ENCODE measurements around the gene NEFH. TPM values are rescaled to one million over a fixed set of nuclear protein-coding genes. Genes with fewer than 3 reads are reported as not detected.

The NEFH gene
- total RNA-seq, 4 donors from 2014 or later: 0.30 to 1.0 (median 0.78) TPM; not detected in 1

- H3K4me3 ChIP-seq: no peak overlapping the region
- no peak for DNase-seq (ENCODE audit: low spot score in 2 of 2)
- no peak for TF ChIP-seq EP300 (IDR thresholded peaks at IDR 0.05)
- TF ChIP-seq POLR2A (IDR thresholded peaks at IDR 0.05): no peak
- no peak for TF ChIP-seq CTCF (IDR thresholded peaks at IDR 0.05)
- no peaks in the 10 kb centered on the region for H3K36me3 ChIP-seq
- no peak overlapping the region for H3K27ac ChIP-seq
- no peaks in the 10 kb centered on the region for H3K27me3 ChIP-seq
- H3K4me1 ChIP-seq: no peaks in the 10 kb centered on the region
- no peaks in the 10 kb centered on the region for H3K9me3 ChIP-seq
- 70 to 78% methylated on average over 8 of the region's 8 CpGs for WGBS, 2 donors
These were observed 25.7 kb upstream of the NEFH start for GRCh38 chr22:29454276-29454675.

- H3K36me3 ChIP-seq: no peaks in the 10 kb centered on the region
- no peaks in the 10 kb centered on the region for H3K4me1 ChIP-seq
- H3K27me3 ChIP-seq: no peaks in the 10 kb centered on the region
- no peak for TF ChIP-seq CTCF (IDR thresholded peaks at IDR 0.05)
- WGBS, 2 donors: 60 to 68% methylated on average over 4 to 9 of the region's 9 CpGs
- H3K27ac ChIP-seq: no peak overlapping the region
- no peak overlapping the region for H3K4me3 ChIP-seq
- no peak for DNase-seq (ENCODE audit: low spot score in 2 of 2)
- H3K9me3 ChIP-seq: no peaks in the 10 kb centered on the region
These were observed 23.8 kb upstream of the NEFH start for GRCh38 chr22:29456211-29456671.

DNA sequence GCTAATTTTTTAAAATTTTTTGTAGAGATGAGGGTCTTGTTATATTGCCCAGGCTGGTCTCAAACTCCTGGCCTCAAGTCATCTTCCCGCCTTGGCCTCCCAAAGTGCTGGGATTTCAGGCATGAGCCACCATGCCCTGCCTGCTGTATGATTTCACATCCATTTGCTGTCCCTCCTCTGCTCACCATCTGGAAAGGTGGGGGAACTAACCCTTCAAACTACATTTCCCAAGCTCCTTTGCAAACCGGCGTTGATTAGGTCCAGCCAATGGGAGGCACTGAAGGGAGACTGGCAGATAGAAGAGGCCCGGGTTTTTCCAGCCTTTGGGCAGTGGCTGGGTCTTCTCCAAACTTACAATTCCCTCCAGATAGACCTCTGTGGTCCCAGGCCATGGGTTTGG is 22.3 kb upstream of the NEFH start:
- Histone ChIP-seq H3K36me3 (no peaks in the 10 kb centered on the region), H3K4me3 (no peak overlapping the region), H3K27ac (no peak overlapping the region), H3K4me1 (no peaks in the 10 kb centered on the region), H3K9me3 (no peaks in the 10 kb centered on the region), H3K27me3 (no peaks in the 10 kb centered on the region)
- WGBS, 2 donors: 40 to 43% methylated on average over 4 of the region's 4 CpGs
- TF ChIP-seq CTCF (IDR thresholded peaks at IDR 0.05): no peak
- no peak for TF ChIP-seq EP300 (IDR thresholded peaks at IDR 0.05)
- no peak for TF ChIP-seq POLR2A (IDR thresholded peaks at IDR 0.05)
- DNase-seq (ENCODE audit: low spot score in 2 of 2): no peak

DNA sequence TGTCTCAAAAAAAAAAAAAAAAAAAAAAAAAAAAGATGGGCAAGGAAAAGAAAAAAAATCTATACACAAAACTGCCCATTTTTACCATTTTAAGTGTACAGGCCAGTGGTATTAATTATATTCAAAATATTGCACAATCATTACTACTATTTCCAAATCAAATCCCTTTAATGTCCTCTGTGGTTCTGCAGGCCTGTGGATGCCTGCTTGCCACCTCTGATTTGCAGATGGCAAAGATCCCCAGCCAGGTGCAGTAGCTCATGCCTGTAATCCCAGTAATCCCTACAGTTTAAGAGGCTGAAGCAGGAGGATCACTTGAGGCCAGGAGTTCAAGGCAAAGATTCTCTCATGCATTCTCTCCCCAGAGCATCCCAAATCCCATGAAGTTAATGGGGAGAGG is 21.5 kb upstream of the NEFH start:
- no peak for TF ChIP-seq CTCF (IDR thresholded peaks at IDR 0.05)
- TF ChIP-seq EP300 (IDR thresholded peaks at IDR 0.05): no peak
- no peak for TF ChIP-seq POLR2A (IDR thresholded peaks at IDR 0.05)
- H3K4me3 ChIP-seq: no peak overlapping the region
- no peak for DNase-seq (ENCODE audit: low spot score in 2 of 2)
- H3K36me3 ChIP-seq: no peaks in the 10 kb centered on the region
- no peaks in the 10 kb centered on the region for H3K4me1 ChIP-seq
- no peaks in the 10 kb centered on the region for H3K27me3 ChIP-seq
- no peak overlapping the region for H3K27ac ChIP-seq
- no peaks in the 10 kb centered on the region for H3K9me3 ChIP-seq

DNA sequence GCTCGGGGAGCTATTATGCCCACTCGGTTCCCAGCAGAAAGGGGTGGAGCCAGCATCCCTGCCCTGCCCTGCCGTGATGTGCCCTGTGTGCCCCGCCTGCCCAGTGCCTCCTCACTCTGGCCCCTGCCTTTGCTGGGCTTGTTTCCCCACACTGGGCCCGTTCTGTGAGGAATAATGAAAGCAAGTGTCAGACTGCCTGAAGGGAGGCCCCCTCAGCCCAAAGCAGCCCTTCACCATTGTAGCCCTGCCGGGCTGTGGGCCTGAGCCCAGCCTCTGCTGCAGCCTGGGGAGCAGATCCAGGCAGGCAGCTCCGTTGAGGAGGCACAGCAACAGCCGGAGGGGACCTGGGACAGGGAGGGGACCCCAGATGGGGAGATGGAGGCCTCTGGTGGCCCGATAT is 20.2 kb upstream of the NEFH start:
- TF ChIP-seq CTCF (IDR thresholded peaks at IDR 0.05) (no peak), EP300 (IDR thresholded peaks at IDR 0.05) (no peak), POLR2A (IDR thresholded peaks at IDR 0.05) (no peak)
- Histone ChIP-seq H3K27me3 (no peaks in the 10 kb centered on the region), H3K4me1 (no peaks in the 10 kb centered on the region), H3K27ac (no peak overlapping the region), H3K36me3 (no peaks in the 10 kb centered on the region), H3K9me3 (no peaks in the 10 kb centered on the region), H3K4me3 (no peak overlapping the region)
- WGBS, 2 donors: 46 to 56% methylated on average over 5 to 6 of the region's 9 CpGs
- no peak for DNase-seq (ENCODE audit: low spot score in 2 of 2)
